Activated T-helper 9 cell treated with anti-CD3 and anti-CD28 coated beads, Interleukin-2, amount 50 U/mL, for 16 hours (primary cell): Measurements from ENCODE around the gene CFAP91.

ENCODE experiments used
- DNase-seq: peaks from one replicate; pipeline ENCODE4 v3.0.0-alpha.2; 2020; ENCODE audit warnings: low read depth

CFAP91 gene

DNA sequence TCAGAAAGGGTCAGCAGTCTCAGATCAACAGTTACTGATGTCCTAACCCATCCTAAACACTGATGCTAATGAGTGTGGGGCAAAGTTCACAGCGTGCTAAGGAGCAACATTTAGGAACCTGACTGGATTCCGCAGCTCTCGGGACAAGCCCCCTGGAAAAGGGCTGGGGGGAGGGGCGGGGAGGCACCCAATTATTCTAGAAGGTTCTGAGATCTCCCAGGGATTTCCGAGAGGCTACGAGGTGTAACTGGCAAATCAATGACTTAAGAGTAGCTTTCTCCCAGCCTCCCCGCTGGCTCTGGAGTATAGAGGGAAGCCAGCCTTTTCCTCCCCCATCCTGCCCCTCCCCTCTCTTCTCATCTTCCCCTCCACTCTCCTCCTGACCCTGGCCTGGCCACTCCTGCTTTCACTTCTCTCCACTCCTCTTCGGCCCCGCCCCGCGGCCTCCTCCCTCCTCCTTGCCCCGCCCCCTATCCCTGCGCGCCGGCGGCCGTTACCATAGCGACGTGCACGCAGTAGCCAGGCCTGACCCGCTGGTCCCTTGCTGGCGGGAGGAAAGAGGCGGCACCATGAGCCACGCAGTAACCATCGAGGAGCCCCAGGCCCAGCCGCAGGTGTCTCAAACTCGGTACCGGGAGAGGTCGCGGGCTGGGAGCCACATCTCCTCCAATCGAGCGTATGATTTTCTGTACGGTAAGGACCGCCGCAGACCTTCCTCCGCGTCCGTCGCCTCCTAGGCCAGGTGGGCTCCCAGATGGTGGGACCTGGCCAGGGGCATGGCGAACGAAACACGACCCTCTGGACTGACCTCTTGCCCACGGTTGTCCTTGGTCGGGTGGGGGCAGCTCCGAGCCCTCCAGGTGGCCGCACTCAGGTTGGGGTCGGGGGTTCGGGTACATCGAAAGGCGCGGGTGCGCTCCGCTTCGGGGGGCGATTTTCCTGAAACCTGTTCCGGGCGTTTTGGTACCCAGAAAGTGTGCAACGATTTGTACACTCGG, at the start of gene CFAP91:
CFAP91 (plus strand) TSS at position 493 of the 998 bp plus-strand sequence; CDS start at position 570, 77 bp downstream.
- peak; percentile 72 for DNase-seq

DNA sequence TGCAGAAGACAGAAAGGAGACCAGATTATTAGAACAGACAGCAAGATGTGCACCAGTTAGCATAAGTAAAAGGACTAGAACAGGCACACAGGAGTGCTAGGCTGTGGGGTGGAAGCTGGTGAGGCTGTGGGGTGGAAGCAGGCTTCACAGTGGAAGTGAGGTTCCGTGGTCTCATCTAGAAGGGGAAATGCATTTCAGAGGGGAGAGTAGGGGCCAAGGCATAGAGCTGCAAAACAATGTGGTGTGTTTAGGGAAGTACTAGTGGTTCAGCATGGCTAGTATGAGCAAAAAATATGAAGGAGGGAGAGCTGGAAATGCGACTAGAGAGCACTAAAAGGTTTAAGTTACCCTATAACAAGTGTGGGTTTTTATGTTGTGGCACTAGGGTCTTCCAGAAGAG, 48.9 kb upstream of the CFAP91 start:
- no peak for DNase-seq

DNA sequence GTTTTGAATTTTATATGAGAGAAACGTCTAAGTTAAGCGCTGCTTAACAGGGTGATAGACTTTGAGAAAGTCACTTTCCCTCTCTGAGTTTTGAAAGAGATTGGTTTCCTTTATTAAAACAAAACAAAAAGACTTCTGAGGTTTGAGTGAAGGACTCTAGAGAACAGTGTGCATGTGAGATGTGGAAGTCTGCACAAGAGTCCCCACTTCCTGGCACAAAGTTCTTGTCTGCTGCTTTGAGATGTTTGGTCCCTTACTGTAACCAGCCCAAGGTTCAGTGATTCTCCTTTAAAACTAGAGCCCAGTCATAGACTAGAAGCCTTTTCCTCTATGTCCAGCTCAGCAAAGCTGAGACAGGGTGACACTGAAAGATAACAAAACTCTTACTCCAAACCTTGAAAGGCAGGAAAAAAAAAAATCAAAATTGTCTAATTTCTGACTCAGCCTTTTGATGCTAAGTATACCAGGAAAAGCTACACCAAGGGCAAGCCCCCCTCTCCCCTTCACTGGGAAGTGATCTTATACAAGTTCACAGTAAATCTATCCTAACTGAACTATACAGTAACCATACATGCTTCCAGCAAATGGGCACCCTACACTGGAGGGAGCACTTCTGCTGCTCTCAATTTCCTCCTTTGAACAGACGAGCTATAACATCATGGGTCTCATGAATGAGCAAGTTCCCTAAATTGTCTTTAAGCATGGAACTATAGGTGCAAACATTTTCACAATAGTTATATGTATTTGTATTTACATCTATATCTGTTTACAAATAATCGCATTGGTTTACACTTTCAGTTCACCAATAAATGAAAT, 44.7 kb upstream of the CFAP91 start:
- DNase-seq = no peak

DNA sequence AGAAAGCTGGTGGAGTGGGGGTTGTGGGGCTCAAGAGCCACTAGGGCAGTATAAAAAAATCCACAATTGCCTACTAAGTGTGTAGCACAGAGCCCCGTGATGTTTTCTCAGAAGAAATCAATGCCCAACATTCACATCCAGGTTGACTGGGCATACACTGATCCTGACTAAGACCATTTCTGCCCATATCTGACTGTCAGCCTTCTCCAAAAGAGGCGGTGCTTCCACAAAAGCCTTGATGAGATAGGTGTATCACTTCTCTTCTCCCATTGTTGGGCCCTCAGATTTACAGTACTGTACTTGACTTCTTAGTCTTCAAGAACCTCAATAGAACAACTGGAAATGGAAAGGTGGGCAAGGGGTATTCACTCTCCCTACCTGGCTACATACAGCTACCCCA, 43.8 kb upstream of the CFAP91 start:
- no peak for DNase-seq

DNA sequence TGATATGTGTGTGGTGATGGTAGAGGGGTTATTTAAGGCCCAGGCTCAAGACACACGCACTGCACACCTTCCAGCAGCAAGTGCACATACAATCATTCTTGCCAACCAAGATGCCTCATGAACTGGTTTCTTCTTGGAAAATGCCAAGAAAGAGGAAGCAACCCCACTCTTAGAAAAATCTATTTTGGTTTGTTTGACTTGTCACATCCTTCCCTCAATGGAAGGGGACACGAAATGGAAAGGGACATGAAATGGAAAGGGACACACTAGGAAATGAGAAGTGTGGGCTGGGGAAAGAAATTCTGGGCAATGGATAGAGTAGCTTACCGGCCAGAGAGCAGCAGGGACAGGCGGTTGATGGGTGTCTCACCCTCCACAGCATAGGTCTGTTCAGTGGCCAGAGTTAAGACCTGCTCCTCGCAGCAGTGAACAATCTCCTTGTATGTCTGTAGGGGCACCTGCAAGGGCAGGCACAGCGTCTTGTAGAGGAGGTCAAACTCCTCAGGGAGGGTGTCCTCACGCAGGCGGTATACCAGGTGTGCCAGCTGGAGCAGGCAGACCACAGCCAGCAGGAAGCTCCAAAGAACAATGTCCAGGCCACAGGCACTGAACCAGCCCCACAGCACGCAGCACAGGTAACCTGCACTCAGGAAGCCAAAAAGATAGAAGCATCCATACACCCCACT, 43.1 kb upstream of the CFAP91 start:
- DNase-seq = no peak

DNA sequence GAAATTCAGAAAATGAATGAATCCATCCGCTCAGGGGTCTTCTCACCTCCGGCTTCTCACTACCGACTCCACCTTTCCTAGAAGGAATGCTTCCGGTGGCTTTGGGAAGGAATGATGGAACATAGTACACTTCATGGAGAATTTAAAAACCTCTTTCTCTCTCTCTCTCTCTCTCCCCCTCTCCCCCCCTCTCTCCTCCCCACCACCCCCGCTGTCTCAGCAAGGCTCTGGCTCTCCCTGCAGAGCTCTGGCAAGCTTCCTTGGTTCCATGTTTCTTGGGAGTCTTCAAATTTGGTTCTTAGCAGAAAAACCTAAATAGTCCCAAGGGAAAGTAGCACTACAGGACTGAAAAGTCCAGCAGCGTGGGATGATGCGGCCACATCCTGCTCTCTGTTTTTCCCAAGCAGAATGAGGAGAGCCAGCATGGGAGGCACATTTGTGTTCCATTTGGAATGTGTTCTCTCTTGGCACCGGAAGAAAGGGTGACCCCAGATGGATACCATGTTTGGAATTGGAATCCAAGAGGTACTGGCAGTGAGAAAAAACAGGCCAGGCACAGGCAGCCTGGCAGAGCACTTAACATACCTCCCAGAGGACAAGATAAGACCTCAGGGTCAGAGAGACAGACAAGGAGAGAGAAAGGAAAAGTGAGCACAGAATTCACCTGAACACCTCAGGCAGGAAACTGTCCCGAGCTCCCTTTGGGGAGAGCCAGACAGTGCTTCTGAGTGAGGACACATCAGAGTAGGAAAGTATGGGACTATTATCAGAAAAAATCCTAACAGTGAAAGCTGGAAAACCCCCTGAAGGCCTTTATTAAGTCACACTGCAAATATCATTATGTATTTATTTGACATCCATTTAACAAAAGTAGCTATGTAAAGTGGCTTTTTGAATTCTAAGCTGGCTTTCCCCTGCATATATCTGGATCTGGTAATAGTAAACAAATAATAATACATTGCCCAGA, 42.1 kb upstream of the CFAP91 start, which contains the start of gene POPDC2:
POPDC2 (minus strand) TSS at position 116 of the 967 bp plus-strand sequence. CDS start 166 bp downstream, outside the sequence.
- no peak for DNase-seq

DNA sequence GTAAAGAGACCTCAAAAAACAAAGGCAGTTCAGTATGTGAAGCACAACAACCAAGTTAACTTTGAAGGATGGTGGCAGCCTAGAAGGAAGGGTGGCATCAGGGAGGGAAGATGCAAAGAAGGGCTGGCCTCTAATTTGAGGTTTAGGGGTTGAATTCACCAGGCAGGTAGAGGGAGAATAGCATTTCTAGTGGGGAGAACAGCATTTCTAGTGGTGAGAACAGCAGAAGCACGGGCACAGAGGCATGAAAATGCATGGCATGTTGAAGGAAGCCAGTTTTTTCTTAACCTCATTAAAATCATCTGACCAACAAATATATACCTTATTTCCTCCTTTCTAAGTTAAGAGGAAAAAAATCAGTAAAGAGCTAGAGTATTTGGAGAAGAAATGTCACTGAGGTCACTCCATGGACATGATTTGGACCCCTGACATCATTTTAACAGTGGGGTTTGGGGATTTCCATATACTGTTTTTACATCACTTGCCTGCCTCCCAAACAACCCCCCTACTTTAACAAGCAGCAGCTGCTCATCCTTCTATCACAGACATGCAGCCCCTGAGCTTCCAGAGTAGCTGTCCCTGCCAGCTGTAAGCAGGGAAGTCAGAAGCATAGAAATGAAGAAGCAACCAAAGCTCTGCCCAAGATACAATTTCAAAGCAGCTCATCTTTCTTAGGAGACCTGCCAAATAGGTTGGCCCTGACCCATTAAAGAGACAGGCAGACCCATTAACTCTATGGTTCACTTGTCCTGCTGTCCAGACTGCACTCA, 40.0 kb upstream of the CFAP91 start:
- no peak for DNase-seq

DNA sequence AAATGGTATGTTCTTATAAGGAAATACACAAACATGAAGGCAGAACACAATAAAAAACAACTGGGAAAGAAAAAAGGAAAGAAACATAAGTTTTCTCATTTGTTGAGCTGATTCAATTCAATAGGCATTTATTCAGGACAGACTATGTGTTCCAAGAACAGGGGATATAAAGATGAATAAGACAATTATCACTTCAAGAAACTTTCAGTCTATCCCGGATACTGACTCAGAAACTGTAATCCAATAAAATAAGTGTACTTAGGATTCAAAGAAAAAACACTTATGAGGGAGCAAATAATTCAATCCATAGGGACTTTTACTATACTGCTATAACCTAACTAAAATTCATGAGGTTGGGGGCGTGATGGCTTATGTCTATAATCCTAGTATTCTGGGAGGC, 38.9 kb upstream of the CFAP91 start:
- DNase-seq = no peak

DNA sequence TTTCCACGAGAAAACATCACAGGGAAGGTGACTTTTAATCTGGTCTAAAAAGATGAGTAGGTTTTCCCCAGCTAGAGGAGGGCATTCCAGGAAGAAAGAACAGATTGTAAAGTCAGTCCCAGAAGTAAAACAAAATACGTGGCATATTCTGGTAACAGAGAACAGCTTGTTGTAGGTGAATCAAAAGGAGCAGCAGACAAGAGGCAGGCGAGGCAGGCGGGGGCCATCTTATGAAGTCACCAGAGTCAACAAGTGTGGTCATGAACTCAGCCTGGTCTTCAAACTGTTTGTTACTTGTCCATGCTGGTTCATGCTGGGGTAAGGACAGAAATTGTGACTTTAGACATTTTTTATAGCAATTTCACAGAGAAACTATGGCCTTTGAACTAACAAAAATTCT, 38.5 kb upstream of the CFAP91 start:
- no peak for DNase-seq

DNA sequence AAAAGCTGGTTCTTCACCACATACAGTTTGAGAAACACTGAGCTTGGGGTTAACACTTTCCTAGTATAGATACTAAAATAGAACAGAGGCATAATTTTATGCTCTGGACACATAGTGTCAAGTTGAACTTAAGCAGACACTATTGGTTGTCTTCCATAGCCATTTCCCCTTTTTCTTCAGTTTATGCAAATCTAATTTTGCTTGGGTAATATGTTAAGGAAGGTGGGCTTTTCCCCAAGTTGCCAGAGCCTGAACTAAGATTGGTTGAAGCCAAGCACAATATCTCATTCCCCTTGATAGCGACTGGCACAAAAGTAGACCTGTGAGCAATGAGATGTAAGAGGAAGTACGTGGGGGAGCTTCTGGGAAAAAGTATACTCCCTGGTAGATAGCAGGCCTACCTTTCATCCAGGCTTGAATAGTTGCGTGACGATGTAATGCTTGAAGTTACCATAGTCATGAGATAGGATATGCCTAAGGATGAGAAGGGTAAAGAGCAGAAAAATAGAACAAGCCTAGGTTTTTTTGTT, 37.9 kb upstream of the CFAP91 start:
- no peak for DNase-seq

DNA sequence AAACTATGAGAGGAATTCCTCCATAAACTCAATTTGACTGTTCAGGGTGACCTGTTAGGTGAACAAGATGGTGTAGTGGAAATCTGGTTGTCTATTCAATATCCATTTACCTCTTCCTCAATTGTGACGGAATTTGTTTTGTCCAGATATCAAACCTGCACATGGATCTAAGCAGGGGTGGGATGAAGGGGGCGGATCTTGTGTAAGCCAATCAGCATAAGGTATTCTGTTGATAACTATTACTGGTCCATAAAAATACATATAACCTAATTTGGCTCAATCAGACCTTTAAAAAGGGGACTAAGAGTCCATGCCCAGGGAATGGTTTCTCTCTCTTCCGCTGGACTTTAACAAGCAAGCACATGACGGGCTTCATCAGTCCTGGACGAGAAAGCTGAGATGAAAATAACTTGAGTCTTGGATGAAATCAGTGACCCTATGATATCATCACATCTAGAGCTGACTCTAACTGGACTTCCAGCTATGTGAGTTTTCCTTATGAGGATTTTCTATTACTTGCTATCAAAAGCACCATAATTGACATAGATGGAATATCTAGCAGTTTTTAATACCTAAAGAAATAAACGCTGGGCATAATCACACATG, 36.8 kb upstream of the CFAP91 start:
- no peak for DNase-seq

DNA sequence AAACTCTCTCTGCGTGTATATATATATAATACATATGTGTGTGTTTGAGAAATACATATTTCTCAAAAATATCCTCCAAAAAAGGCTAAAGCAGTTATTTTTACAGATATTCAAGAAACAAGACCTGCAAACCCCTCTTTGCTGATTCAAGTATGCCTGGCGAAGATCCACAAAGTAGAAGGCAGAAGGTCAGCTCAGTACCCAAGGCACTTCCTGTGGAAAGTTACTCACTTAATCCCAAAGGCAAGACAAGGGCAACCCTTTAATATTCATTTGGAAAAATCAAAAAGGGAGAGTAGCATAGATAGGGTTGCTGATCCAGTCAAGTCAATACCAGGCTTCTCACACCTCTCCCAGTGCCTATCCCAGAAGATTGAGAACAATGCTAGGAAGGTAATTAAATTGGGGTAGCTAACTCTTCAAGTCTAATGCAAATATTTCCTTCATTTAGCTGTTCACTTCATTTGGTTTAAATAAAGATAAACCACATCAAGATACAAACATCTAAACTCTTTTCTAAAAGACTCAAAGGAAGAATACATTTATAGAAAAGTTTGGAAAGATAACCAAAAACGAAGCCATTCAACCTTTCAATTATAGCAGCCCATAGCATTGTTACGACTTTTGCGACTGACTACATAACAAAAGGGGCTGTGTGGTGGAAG, 32.8 kb upstream of the CFAP91 start:
- no peak for DNase-seq

DNA sequence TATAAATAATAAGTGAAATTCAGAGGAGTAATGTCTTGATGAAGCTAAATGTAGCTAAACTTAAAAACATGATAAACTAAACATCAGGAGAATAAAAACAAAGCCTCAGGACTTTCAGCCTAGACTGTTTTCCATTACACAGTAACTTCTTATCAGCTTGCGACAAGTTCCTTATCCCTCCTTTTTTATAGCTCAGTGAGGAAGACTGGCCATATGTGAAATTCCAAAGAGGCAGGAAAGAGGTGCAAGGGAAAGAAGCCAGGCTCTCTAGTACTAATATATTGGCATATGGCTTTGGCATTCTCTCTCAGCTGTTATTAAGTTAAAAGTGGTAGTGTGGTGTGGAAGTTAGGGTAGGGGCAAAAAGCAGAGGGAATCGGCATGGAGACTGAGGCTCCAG, 30.0 kb upstream of the CFAP91 start:
- no peak for DNase-seq

DNA sequence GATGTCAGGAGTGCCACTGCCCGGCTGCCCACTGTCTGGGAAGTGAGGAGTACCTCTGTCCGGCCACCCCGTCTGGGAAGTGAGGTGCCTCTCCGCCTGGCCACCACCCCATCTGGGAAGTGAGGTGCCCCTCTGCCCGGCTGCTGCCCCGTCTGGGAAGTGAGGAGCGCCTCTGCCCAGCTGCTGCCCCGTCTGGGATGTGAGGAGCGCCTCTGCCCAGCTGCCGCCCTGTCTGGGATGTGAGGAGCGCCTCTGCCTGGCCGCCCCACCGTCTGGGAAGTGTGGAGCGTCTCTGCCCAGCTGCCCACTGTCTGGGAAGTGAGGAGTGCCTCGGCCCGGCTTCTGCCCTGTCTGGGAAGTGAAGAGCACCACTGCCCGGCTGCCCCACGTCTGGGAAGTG, 28.9 kb upstream of the CFAP91 start:
- no peak for DNase-seq

DNA sequence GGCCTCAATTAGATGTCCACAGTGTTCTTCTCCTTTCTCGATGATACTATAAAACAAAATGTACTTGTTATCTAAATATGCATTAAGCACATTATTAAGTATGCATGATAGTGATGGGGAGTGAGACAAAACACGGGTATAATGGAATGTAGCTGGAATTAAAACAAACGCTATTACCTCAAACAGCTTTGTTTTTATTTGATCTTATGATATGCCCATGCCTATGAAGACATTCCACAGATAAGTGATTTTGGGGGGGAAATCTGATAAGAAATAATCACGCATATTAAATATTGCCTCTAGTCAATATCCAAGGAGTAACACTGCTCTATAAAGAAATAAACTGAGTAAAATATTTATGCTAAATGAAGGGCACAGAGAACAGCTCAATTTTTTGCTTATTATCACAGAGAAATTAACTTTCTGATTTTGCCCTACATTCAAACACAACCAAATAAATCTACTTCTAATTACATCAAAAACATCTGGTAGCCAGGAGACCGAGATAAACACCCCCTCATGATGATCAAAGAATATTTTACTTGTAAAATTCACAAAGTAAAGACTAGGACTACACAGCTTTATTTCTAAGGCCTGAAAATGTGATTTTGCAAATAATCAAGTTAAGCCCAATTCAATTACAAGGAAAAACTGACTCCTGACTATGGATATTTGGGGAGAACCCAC, 27.5 kb upstream of the CFAP91 start:
- DNase-seq = no peak

DNA sequence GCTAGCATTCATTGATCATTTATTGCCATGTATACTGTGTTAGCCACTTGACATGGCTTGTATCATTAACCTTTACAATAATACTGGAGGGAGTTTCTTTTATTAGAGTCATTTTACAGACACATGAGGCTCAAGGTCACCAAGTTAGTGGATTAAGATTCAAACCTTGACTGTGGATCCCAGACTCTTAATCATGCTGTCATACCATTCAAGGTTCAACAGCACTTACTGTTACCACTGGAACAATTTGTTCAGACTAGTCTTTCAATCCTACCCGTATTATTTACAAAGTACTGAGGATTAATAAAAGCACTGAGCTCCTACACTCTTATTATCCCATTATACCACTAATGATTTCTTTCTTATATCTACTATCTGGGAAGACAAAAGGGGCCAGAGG, 26.8 kb upstream of the CFAP91 start:
- no peak for DNase-seq

DNA sequence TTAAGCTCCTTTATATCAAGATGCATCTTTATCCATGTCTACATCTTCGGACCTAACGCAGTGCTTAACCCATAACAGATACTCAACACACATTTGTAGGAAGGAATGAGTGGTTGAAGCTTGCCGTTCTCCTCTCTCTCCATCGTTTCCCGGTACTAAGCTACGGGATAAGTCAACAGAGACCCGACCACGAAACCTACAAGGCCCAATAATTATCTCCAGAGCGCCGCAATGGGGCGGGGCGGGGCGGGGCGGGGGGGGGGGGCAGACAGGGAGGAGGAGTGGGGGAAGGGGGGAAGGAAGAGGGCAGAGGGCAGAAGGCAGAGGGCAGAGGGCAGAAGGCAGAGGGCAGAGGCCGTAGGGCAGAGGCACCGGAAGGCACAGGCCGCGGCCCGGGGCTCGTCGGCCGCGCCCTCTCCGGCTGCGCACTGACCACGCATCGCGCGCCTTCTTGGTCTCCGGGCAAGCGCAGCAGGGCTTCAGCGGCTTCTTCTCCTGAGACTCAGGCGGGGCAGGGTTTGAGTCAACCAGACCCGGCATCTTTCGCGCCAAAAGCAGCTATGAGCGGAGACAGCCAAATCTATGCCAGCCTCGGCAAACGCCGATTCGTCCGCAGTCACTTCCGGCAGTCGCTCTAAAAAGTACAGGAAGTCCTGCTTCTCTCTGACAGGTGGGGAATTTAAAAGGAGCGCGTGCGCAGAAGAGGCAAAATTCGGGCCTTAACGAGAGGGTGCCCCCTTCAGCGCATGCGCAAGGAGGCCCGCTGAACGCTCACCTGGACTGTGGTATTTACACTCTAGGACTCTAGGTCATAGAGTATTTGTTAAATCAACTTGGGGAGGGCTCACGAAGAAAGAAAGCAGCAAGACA, 25.8 kb upstream of the CFAP91 start, which contains the start of gene COX17:
COX17 (minus strand) TSS at position 636 of the 870 bp plus-strand sequence; CDS start at position 540, 96 bp downstream.
- DNase-seq = peak; percentile 92
